ENCODE results near the gene PTPN21.

The PTPN21 gene

GRCh38 chr14:88504602-88505001 lies 50.2 kb downstream of the PTPN21 start:
- no peak for DNase-seq

- DNase-seq = no peak
Measured at GRCh38 chr14:88503754-88504406, 50.9 kb downstream of the PTPN21 start.

GRCh38 chr14:88502740-88503139 lies 52.1 kb downstream of the PTPN21 start:
- DNase-seq = no peak

GRCh38 chr14:88500611-88501010 lies 54.2 kb downstream of the PTPN21 start:
- no peak for DNase-seq

- DNase-seq = no peak
Measured at GRCh38 chr14:88499225-88499624, 55.6 kb downstream of the PTPN21 start.

- DNase-seq = no peak
Measured at GRCh38 chr14:88496414-88496813, 58.4 kb downstream of the PTPN21 start.

- no peak for DNase-seq
Measured at GRCh38 chr14:88493392-88494185, 61.2 kb downstream of the PTPN21 start.

- peak; percentile 91 to 94 (median 93) for DNase-seq
Measured at GRCh38 chr14:88492272-88493089, 62.3 kb downstream of the PTPN21 start.

GRCh38 chr14:88490168-88490567 lies 64.6 kb downstream of the PTPN21 start:
- DNase-seq = no peak

GRCh38 chr14:88488897-88489296 lies 65.9 kb downstream of the PTPN21 start:
- no peak for DNase-seq

- no peak for DNase-seq
Measured at GRCh38 chr14:88488081-88488480, 66.7 kb downstream of the PTPN21 start.

- no peak for DNase-seq
Measured at GRCh38 chr14:88482524-88482923, 72.3 kb downstream of the PTPN21 start.

GRCh38 chr14:88481794-88482193 lies 73.0 kb downstream of the PTPN21 start:
- no peak for DNase-seq

GRCh38 chr14:88481059-88481458 lies 73.7 kb downstream of the PTPN21 start:
- no peak for DNase-seq

GRCh38 chr14:88479574-88479987 lies 75.2 kb downstream of the PTPN21 start:
- no peak for DNase-seq

- no peak for DNase-seq
Measured at GRCh38 chr14:88478931-88479330, 75.9 kb downstream of the PTPN21 start.

- no peak for DNase-seq
Measured at GRCh38 chr14:88477513-88478250, 77.1 kb downstream of the PTPN21 start.

- DNase-seq = no peak
Measured at GRCh38 chr14:88476825-88477224, 78.0 kb downstream of the PTPN21 start.

- no peak for DNase-seq
Measured at GRCh38 chr14:88476214-88476774, 78.5 kb downstream of the PTPN21 start.

GRCh38 chr14:88473791-88474190 lies 81.0 kb downstream of the PTPN21 start:
- no peak for DNase-seq

- no peak for DNase-seq
Measured at GRCh38 chr14:88470542-88471440, 84.0 kb downstream of the PTPN21 start.

Measured in suppressor macrophage (primary cell).